Hematopoietic multipotent progenitor cell treated with erythropoietin and hydrocortisone succinate and interleukin-3 and kit ligand, for 4 days (in vitro differentiated cells): ENCODE results near the gene IBA57.

Source experiments
- DNase-seq: peaks from one replicate; pipeline ENCODE4 v3.0.0-alpha.2; 2015

Gene IBA57

DNA sequence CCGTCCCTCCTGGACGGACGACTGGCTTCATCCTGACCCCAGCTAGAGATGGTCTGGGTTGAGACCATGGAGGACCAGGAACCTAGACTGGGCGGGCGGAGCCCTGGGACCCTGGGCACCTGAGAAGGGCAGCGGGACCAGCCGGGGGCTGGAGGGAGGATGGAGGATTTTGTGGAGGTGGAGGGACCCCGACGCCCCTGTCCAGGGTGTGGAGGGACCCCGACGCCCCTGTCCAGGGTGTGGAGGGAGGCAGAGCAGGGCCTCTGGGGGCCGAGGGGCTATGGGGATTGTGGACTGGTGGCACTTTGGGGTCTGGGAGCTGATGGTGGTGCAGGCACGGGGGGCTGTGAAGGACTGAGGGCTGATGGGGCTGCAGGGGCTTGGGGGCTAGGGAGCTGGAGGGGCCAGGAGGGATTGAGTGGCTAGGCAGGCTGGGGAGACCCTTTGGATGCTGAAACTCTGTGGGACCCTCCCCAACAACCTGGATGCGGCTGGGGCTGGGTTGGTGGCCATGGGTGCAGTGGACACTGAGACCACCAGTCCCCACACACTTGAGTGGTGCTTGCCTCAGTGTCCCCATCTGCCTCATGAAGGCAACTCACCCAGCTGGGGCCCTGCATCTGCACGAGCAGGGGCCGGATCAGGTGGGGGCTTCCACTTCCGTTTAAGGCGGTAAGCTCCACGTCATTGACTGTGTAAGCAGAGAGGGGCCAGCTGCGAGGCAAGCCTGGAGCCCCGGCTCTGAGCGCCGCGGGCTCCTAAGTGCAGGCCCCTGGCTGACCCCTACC lies 8.5 kb upstream of the IBA57 start:
- peak; percentile 38 for DNase-seq

DNA sequence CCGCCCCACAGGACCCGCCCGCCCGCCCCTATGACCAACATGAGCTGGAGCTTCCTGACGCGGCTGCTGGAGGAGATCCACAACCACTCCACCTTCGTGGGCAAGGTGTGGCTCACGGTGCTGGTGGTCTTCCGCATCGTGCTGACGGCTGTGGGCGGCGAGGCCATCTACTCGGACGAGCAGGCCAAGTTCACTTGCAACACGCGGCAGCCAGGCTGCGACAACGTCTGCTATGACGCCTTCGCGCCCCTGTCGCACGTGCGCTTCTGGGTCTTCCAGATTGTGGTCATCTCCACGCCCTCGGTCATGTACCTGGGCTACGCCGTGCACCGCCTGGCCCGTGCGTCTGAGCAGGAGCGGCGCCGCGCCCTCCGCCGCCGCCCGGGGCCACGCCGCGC lies 7.9 kb upstream of the IBA57 start:
- no peak for DNase-seq

DNA sequence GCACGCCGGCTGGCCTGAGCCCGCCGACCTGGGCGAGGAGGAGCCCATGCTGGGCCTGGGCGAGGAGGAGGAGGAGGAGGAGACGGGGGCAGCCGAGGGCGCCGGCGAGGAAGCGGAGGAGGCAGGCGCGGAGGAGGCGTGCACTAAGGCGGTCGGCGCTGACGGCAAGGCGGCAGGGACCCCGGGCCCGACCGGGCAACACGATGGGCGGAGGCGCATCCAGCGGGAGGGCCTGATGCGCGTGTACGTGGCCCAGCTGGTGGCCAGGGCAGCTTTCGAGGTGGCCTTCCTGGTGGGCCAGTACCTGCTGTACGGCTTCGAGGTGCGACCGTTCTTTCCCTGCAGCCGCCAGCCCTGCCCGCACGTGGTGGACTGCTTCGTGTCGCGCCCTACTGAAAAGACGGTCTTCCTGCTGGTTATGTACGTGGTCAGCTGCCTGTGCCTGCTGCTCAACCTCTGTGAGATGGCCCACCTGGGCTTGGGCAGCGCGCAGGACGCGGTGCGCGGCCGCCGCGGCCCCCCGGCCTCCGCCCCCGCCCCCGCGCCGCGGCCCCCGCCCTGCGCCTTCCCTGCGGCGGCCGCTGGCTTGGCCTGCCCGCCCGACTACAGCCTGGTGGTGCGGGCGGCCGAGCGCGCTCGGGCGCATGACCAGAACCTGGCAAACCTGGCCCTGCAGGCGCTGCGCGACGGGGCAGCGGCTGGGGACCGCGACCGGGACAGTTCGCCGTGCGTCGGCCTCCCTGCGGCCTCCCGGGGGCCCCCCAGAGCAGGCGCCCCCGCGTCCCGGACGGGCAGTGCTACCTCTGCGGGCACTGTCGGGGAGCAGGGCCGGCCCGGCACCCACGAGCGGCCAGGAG lies 7.2 kb upstream of the IBA57 start:
- no peak for DNase-seq

DNA sequence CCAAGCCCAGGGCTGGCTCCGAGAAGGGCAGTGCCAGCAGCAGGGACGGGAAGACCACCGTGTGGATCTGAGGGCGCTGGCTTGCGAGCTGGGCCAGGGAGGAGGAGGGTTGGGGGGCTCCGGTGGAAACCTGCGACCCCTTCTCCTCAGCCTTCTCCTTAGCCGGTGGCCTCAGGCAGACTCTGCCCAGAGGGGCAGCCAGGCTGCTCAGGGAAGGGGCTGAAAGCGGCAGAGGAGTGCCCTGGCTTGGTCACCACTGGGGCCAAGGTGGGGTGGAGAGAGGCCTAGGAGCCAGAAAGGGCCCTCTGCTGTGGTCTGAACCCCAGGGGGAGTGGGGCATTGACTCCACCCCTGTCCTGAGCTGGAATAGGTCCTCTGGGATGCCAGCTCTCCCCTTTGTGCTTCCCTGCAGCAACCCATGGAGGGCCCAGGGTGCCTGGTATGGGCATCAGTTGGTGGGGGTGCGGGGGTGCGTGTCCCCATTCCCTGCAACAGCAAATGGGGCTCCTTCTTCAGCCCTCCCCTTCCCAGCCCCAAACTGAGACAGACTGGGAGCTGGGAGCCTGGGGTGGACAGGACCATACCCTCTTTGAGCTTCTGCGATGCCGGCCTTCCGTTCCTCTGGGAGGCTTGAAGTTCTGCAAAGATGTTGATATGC lies 6.5 kb upstream of the IBA57 start:
- DNase-seq = no peak

DNA sequence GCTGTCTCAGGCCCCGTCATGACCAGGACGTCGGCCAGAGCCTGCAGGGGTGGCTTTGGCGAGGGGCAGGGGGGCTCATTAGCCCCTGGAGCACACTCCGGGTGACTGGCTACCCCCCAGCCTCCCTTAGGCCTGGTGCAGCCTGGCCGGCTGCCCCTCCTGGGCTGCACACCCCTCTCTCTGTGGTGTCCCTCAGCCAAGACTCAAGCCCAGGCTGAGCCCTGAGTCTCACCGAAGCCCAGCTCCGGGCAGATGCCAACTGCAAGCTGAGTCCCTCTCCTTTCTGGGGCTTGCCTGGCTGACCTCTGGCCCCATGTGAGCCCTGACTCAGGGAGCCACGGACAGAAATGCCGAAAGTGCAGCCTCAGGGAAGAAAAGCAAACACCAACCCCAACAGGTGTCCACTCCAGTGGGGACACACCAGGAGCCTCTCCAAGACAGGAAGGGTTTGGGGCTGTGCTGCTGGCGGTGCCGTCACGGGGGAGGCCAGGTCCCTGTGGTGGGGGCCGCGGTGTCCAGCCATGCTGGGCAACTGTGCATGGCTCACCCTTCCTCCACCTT lies 5.3 kb upstream of the IBA57 start:
- no peak for DNase-seq

DNA sequence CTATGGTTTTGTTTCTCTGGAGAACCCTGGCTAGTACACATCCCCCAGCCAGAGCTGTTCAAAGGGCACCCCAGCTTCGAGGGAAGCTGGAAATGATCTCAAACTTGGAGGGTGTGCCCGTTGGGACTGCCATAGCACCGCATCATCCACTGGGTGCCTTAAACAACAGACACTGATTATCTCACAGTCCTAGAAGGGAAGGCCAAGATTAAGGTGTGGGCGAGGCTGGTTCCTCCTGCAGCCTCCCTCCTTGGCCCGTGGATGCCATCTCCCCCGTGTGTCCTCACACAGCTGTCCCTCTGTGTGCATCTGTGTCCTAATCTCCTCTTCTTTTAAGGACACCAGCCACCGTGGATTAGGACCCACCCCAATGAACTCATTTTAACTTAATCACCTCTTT lies 4.2 kb upstream of the IBA57 start:
- peak; percentile 50 for DNase-seq

DNA sequence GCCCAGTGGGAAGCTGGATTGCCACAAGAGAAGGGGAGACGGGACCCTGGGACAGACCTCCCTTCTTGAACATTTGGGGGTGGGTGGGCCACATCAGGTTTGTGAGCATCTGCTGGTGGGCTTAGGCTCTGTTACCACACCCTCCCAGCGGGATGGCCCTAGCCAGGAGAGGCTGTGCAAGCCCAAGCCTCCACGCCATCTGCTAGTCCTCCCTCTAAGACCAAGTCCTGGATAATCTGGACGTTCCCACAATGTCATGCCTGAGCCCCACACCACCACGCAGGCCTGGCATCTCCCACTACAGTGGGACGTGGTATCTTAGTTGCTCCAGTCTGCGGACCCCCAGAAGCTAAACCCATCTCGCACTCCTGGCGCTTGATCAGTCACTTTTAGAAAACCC lies 3.7 kb upstream of the IBA57 start:
- DNase-seq = no peak

DNA sequence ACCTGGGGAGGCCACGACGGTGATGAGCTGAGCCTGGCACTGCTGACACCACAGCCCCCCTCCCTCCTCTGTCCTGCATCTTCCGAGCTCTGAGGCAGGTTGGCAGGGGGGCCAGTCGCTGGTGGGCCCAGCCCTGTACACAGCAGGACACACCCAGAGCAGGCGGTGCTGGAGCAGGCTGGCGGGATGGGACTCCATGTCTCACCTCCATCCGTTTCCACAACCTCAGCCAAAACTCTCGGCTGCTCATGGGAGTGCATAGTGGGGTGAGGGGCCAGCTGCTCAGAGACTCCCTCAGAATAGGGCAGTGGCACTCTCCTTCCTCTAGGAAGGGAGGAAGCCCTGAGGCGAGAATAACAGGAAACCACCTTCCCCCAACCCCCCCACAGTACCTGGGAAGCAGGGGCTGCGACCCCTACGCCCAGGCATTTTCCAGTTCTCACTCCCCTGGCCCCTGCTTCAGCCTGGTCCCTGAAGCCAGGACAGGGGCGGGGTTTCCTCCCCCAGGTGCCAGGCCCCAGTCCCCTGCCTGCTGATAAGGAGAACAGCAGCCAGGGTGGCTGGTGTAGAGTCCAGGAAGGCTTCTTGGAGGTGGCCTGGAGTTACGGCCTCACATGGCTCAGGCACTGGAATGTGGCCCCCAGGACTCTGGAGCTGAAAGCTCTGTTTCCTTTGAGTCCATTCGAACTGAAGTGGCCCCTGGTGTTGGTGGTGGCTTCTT lies 3.2 kb upstream of the IBA57 start:
- peak; percentile 59 for DNase-seq

DNA sequence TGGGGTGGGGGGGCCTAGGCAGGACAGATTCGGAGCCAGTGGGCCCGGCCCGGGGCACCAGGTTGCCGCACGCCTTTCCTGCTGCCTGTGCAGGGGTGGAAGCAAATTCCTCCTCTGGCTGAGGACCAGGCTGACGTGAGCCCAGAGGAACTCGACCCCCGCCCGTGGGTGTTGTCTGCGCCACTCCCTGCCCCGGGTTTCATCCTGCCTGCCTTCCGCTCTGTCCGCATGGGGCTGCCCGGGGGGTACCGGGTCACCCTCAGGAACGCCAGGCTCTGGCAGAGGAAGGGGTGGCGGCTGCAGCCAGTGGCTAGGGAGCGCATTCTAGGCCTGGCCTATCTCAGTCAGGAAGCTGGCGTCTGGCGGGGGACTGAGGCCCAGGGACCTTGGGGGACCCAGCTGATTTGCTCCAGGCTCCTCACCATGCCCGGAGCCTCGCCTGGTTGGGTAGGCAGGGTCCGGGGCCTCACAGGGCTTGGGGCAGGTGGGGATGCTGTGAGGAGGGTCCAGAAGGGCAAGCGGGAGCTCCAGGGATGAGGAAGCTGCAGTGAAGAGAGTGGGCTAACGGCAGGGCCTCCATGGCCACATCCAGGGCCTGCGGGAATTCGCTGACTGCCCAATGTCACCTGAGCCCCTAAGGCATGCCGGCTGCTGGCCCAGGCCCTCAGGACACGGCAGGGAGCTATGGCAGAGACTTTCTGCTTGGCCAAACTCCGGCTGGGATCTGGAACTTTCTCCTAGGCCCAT lies 2.4 kb upstream of the IBA57 start:
- DNase-seq = peak; percentile 27

DNA sequence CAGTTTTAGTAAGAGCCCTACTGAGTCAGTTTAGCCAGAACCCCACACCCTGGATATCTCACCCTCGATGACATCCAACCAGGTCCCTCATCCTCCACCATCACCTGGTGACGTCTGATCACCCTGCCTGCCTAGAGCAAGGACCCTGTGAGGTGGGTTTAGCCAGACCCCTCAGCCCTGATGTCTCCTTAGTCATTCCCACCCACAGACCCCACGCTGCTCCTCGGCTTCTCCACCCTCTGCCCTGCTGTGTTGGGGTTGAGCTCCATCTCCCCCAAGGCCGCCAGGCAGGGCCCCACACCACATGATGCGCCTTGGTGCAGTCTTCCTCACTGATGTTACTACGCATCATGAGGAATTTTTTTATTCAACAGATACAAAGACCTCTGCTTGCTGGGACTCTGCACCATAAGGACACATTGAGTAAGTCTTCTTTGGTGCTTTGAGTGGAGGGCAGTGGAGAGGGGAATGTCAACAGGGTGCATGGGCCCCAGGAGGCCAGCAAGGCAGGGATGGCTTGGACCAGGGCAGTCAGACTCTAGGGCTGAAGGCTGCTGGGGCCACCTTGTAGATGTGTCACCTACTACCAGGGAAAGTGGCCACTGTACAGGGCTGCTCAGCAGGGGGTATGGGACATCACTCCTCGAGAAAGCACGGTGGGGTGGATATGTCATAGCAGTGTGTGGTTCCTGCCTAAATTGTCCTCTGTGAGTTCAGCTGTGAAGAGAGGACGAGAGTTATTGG lies 1.7 kb upstream of the IBA57 start:
- no peak for DNase-seq

DNA sequence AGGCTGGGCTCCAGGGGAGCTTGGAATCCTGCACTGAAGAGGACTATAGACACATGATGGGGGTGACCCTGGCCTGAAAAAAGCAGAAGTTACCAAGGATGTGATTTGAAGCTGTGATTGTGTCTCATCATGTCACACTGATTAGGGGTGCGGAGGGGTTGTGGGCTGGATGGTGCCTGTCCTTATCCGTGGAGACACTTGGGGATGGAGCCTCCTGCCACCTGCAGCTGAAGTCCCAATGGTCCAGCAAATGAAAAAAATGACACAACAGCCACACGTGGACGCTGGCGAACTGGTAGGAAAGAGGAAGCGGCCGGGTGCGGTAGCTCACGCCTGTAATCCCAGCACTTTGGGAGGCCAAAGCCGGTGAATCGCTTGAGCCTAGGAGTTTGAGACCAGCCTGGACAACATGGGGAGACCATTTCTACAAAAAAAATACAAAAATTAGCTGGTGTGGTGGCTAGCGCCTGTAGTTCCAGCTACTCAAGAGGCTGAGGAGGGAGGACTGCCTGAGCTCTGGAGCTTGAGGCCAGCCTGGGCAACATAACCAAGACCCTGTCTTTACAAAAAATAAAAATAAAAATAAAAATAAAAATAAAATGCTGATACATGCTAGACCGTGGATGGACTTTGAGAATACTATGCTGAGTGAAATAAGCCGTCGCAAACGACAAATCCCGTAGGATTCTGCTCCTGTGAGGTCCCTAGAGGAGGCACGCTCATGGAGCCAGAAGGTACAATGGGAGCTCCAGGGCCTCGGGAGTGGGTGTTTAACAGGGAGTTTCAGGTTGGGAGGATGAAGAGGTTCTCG lies 838 bp upstream of the IBA57 start:
- DNase-seq = peak; percentile 62

DNA sequence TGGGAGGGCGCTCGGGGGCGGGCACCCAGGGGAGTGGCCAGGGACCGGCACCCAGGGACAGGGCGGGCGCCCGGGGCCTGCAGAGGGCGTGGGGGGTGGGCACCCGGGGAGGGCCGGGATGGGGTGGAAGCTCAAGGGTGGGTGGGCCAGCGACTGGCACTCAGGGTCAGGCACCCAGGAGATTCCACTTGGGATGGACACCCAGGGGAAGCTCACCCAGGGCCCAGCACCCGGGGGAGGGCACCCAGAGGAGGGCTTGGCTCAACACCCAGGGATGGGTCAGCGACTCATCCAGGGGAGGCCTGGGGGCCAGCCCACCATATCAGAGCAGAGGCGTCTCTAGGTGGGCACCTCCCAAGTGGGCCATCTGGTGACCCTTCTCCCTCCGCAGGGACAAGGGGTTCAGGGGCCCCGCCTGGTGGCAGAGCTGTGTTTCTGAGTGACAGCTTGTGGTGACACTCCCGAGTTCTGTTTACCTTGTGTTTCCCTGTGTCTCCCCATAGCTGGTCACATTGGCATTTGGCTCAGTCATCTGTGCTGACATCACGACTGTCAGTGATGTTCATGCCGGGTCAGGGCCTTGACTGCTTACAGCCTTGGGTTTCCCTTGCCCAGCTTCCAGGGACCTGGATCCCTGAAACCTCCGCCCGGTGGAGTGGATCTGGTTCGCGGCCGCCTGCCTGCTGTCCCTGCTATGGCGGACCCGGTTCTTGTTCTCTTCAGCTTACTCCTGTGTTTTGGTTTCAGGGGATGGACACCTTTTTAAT lies 749 bp downstream of the IBA57 start:
- DNase-seq = peak; percentile 85

DNA sequence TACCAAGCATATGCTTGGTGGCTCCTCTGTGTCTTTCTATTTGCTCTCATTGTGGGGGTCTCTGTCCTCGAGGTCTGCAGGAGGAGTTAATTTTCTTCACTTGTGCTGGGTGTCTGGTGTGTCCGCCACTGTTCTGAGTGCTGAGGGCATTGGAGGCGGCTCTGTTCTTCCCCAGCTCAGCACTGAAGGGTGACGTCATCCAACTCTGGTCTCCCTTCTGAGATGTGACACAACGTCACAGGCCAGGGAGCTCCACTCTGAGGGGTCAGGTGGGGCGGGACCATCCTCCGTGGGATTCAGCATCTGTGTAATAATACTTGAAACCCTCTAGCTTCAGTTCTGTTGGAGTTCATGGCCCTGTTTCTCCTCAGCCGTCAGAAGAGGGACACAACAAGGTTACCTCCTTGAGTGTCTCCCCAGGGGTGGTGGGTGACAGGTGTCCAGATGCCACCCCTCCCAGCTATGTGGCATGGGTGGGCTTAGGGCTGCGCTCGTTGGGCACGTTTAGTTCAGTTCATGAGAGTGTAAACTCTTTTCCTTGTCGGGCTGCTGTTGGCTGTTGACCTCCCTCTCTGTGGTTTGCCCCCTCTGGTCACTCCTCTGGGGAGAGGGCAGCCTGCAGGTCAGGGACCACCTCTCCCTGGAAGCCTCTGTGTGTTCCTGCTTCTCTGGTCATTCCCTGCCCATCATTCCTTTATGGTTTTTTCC lies 3.1 kb downstream of the IBA57 start:
- DNase-seq = no peak

DNA sequence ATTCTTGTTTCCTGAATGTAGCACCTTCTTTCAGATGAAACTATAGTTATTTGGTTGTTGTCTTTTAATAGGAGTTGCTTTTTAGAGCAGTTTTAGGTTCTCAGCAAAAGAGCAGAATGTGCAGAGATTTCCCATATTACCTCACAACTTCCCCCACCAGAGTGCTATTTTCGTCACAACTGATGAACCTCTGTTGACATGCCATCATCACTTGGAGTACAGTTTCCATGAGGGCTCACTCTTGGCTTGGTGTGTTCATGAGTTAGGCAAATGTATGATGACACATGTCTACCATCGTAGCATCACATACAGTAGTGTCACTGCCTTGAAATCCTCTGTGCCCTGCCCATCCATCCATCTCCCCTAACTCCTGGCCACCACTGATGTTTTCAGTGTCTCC lies 3.7 kb downstream of the IBA57 start:
- no peak for DNase-seq

DNA sequence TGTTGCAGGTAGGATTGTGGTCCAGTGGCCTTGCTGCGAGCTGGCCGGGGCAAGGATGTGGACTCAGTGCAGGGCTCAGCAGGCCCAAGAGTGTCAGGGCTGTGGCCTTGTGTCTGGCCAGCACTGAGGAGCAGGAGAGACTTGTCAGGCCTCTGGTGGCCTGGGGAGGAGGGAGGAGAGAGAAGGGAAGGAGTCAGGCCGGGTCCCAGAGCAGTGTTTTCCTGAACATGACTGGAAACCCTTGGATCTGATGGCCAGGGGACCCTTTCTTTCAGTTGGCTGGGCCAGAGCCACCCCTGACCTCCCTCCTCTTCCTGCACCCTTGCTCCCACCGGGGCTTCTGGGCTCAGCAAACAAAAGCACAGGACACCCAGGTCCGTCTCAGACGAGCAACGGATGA lies 5.1 kb downstream of the IBA57 start:
- DNase-seq = no peak

DNA sequence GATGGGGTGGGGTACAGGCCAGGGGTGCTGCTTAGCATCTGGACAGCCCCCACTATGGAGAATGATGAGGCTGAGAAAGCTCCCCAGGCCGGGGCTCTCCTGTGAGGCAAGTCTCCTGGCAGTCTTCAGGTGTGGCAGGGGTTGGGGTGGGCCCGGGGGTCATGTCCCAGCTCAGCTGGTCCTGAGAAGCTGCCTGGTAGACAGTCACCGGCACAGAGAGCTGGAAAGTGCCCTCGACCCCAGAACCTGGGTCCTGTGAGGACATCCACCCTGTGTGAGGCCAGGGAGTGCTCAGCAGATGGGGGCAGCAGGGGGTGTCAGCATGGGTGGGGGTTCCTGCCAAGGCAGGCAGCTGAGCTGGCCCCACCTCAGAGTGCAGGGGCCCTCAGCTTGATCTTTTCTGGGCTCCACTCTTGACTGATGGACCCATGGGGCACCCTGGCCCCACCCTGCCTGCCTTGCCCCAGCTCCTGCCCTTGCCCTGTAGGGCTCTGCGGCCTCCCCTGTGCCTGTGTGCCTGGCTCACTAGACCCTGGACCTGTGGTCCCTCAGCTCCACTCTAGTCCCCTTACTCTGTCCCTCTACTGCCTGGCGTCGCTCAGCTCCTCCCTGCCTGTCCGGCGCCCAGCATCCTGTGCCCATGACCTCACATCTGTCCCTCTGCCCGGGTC lies 5.8 kb downstream of the IBA57 start:
- no peak for DNase-seq

DNA sequence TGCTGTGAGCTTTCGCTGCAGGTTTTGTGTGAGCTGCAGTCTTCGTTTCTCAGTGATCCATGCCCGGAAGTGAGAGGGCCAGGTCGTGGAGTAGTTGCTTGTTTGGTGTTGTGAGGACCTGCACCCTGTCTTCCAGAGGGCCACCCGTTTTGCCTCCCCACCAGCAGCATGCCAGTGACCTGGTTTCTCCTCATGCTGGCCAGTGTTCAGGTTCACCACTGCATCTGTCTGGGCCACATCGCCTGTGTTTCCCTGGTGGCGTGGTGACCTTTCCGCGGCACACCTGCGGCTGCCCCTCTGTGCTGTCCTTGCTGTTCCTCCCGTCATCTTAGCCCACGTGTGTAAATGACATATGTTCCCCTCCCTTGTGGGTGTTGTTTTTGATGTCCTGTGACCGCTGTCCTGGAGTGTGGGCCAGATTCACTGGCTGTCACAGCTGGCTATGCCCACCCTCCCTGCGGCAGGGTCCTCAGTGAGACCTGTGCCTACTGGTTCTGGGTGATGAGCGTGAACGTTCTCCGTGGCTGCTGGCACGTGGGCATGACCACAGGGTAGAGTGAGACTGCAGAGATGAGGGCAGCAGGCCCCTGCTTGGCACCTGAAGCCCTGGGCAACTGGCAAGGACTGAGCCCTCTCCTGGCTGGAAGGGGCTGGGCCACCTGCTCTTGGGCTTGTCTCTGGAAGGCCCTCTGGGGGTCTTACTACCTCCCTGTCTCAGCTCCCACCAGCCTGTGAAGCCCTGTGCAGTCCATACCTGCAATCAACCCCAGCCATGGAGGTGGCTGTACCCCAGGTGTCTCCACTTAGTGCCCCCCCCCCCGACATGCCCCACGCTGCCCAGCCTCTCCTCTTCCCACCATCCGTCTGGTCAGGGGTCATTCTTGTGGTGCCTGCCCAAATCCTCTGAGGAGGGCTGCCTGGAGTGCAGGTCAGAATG lies 7.3 kb downstream of the IBA57 start:
- no peak for DNase-seq
